ENCODE results near the gene CORO1C.

GRCh38 chr12:108637222-108637971 lies 93.9 kb downstream of the CORO1C start:
- TF ChIP-seq CTCF (conservative IDR thresholded peaks at IDR 0.05; ENCODE audit: low read depth, low read length) (no peak), EZH2 (IDR thresholded peaks at IDR 0.05; ENCODE audit: borderline replicate concordance, low read depth, low read length, poor library complexity, severe bottlenecking) (no peak)
